Metanephros (tissue), 1 donor: ENCODE data around the gene NMU. TPM values are rescaled to one million over a fixed set of nuclear protein-coding genes. Genes with fewer than 3 reads are reported as not detected.

ENCODE experiments used
- total RNA-seq: library from RNA; depleted of rRNA; stranded (reverse); fragments of >200 nt; gene quantifications from one replicate; pipeline ENCODE4 v1.2.3, GENCODE V29; 2014

The NMU gene, protein sequence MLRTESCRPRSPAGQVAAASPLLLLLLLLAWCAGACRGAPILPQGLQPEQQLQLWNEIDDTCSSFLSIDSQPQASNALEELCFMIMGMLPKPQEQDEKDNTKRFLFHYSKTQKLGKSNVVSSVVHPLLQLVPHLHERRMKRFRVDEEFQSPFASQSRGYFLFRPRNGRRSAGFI
- 5.1 TPM for total RNA-seq

DNA sequence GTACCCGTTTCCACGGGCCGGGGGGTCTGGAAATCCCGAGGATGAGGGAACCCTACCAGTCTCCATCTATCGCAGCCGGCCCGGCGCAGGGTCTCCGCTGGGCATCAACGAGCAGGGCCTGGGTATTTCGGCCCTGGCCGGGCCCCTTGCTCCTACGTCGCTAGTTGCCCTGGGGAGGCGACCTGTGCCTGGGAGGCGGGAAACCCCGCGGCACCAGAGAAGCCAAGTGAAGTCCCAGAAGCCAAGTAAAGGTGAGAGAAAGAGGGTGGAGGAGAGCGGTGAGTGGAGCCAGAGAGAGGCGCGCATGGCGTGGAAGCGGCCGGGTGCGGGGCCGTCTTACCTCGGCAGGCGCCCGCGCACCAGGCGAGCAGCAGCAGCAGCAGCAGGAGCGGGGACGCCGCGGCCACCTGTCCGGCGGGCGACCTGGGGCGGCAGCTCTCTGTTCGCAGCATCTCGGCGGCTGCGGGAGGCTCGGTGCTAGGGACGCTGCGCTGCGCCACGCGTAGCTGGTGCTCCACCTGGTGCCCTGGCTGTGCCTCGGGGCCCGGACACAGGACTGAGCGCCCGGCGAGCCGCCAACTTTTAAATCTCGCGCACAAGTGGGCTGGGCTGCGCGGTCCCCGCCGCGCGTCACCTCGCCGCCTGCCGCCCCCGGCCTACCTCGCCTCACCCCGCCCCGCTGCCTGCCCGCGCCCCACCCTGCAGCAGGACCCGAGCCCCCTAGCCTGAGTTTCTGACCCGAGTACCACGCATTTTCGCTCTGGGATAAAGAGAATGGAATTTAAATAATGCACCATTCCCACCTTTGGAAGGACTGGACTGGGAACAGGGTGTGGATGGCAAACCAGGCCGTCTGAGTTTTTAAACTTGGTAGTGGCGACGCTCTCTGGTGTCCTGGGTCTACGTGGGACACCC is at the start of gene NMU:
Gene NMU, minus strand, starts transcription at position 558 of the 915 bp plus-strand sequence. Its CDS starts 106 bp downstream, at position 452.

DNA sequence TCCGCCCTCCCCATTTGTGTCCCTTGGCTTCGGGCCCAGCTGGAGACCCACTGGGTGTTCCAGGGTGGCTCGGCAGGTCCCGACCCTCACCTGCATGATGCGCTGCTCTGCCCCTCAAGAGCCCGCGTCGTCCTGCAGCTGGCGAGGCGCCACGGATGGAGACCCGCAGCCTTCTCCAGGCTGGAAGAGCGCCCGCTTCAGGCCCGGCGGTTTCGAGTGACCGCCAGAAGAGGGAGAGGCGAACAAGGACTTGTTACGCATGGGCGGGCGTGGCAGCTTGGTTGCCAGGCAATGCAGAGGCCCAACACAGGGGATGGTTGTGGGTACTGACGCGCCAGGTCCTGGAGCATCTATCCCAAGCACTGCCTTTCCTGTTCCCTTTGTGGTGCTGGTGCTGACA is 44.1 kb downstream of the NMU start, which contains the start of gene PDCL2:
Gene PDCL2, minus strand, starts transcription at position 232 of the 400 bp plus-strand sequence. Its CDS starts 136 bp downstream, at position 96.

DNA sequence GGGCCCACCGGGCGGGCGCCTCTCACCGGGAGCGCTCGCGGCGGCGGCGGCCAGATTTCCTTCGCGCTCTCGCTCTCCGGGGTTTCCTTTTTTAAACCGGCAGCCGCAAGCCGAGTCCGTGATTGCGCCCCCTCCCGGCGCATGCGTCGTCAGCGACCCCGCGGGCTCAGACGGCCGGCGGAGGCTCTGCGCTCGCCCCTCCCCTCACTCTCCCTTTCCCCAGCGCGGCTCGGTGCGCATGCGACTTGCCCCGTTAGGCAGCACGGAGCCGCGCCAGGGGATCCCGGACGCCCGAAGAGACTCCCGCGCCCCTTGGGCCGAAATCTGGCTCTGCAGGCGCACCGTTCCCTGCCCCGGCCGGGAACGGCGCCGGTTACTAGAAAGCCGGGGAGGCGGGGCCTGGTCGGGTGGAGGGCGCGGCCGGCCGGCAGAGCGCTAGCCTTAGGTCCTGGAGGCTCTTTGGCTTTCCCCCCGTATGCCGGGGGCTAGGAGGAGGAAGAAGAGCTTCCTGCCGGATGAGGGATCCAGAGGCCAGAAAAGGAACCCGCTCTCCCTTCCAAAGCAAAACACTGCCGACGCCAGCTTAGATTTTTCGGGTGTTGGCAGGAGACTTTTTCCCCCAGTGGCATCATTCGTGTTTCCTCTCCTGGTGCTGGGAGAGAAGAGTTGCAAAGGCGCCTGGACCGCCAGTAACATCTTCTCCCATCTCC is 89.2 kb downstream of the NMU start, which contains the start of gene CLOCK:
Gene CLOCK, minus strand, starts transcription at position 154 of the 710 bp plus-strand sequence. CDS start 64,124 bp downstream, outside the sequence.

Other genes starting within 250 kb of the NMU start
- 88.3 TPM for gene TMEM165, start 240.3 kb downstream of the NMU start, total RNA-seq
- 20.3 TPM for gene CLOCK, start 89.4 kb downstream of the NMU start, total RNA-seq
- not detected for gene PDCL2, start 44.1 kb downstream of the NMU start, total RNA-seq
- not detected for gene EXOC1L, start 183.5 kb upstream of the NMU start, total RNA-seq
- gene EXOC1, start 217.3 kb upstream of the NMU start, total RNA-seq = 41.5 TPM